GM18870 (cell line): ENCODE results near the gene SSPN.

Source experiments
- ATAC-seq: cut with Tn5 transposase; IDR thresholded peaks from one replicate; pipeline ENCODE4 v1.9.1; 2021; ENCODE audit warnings: moderate library complexity; ENCODE audit not compliant: unreplicated experiment

The SSPN gene

GRCh38 chr12:26195250-26195640 lies at the start of gene SSPN:
TSS of gene SSPN (plus strand) at chr12:26195573. CDS start at chr12:26195673, 100 bp downstream.
- no peak for ATAC-seq

GRCh38 chr12:26148291-26148690 lies 47.1 kb upstream of the SSPN start:
- no peak for ATAC-seq

GRCh38 chr12:26149968-26150500 lies 45.3 kb upstream of the SSPN start:
- no peak for ATAC-seq

GRCh38 chr12:26150736-26151450 lies 44.5 kb upstream of the SSPN start:
- no peak for ATAC-seq

- ATAC-seq = no peak
Measured at GRCh38 chr12:26152507-26153102, 42.8 kb upstream of the SSPN start.

- no peak for ATAC-seq
Measured at GRCh38 chr12:26153421-26154154, 41.8 kb upstream of the SSPN start.

- ATAC-seq = peak; percentile 92
Measured at GRCh38 chr12:26156201-26156871, 39.0 kb upstream of the SSPN start.

- no peak for ATAC-seq
Measured at GRCh38 chr12:26157001-26157400, 38.4 kb upstream of the SSPN start.

GRCh38 chr12:26158078-26158764 lies 37.2 kb upstream of the SSPN start:
- no peak for ATAC-seq

GRCh38 chr12:26162174-26162573 lies 33.2 kb upstream of the SSPN start:
- no peak for ATAC-seq

GRCh38 chr12:26162905-26163304 lies 32.5 kb upstream of the SSPN start:
- no peak for ATAC-seq

GRCh38 chr12:26164118-26164517 lies 31.3 kb upstream of the SSPN start:
- ATAC-seq = no peak

- ATAC-seq = no peak
Measured at GRCh38 chr12:26172013-26172412, 23.4 kb upstream of the SSPN start.

- ATAC-seq = no peak
Measured at GRCh38 chr12:26172539-26172938, 22.8 kb upstream of the SSPN start.

GRCh38 chr12:26172946-26173552 lies 22.3 kb upstream of the SSPN start:
- ATAC-seq = no peak

- no peak for ATAC-seq
Measured at GRCh38 chr12:26176725-26177124, 18.6 kb upstream of the SSPN start.

GRCh38 chr12:26177283-26177682 lies 18.1 kb upstream of the SSPN start:
- no peak for ATAC-seq

GRCh38 chr12:26179826-26180225 lies 15.5 kb upstream of the SSPN start:
- no peak for ATAC-seq

- no peak for ATAC-seq
Measured at GRCh38 chr12:26182377-26182776, 13.0 kb upstream of the SSPN start.
